GM19397 (cell line): Measurements from ENCODE around the gene KCNT2.
"Not testable (repeated sequence)": the region's sequence is repeated elsewhere in the genome, so short reads cannot be mapped to it uniquely, and the experiment has no call there.

Experiments
- ATAC-seq: cut with Tn5 transposase; IDR thresholded peaks from one replicate; pipeline ENCODE4 v1.9.1; 2021; ENCODE audit warnings: mild to moderate bottlenecking, moderate library complexity; ENCODE audit not compliant: unreplicated experiment

Gene KCNT2

GRCh38 chr1:196516373-196516772, 91.9 kb downstream of the KCNT2 start:
- no peak for ATAC-seq

GRCh38 chr1:196515904-196516303, 92.3 kb downstream of the KCNT2 start:
- ATAC-seq = no peak

- ATAC-seq = no peak
Measured at GRCh38 chr1:196513821-196514220, 94.4 kb downstream of the KCNT2 start.

GRCh38 chr1:196510451-196510850, 97.8 kb downstream of the KCNT2 start:
- ATAC-seq = no peak

- not testable (repeated sequence) for ATAC-seq
Measured at GRCh38 chr1:196504224-196504623, 104.0 kb downstream of the KCNT2 start.

- ATAC-seq = no peak
Measured at GRCh38 chr1:196502437-196502836, 105.8 kb downstream of the KCNT2 start.

- ATAC-seq = no peak
Measured at GRCh38 chr1:196501760-196502428, 106.3 kb downstream of the KCNT2 start.

- no peak for ATAC-seq
Measured at GRCh38 chr1:196497817-196498216, 110.4 kb downstream of the KCNT2 start.

GRCh38 chr1:196494766-196495165, 113.5 kb downstream of the KCNT2 start:
- ATAC-seq = no peak

- ATAC-seq = no peak
Measured at GRCh38 chr1:196493881-196494280, 114.4 kb downstream of the KCNT2 start.

GRCh38 chr1:196488579-196488978, 119.7 kb downstream of the KCNT2 start:
- no peak for ATAC-seq

GRCh38 chr1:196486346-196486745, 121.9 kb downstream of the KCNT2 start:
- ATAC-seq = no peak

GRCh38 chr1:196481616-196482015, 126.6 kb downstream of the KCNT2 start:
- ATAC-seq = no peak

GRCh38 chr1:196477262-196477661, 131.0 kb downstream of the KCNT2 start:
- ATAC-seq = no peak

- no peak for ATAC-seq
Measured at GRCh38 chr1:196467230-196467925, 140.9 kb downstream of the KCNT2 start.

GRCh38 chr1:196466654-196467053, 141.6 kb downstream of the KCNT2 start:
- no peak for ATAC-seq

- ATAC-seq = no peak
Measured at GRCh38 chr1:196466166-196466565, 142.1 kb downstream of the KCNT2 start.

- ATAC-seq = no peak
Measured at GRCh38 chr1:196464480-196464941, 143.7 kb downstream of the KCNT2 start.

GRCh38 chr1:196462086-196462485, 146.2 kb downstream of the KCNT2 start:
- ATAC-seq = no peak

GRCh38 chr1:196461521-196461920, 146.7 kb downstream of the KCNT2 start:
- ATAC-seq = no peak

- no peak for ATAC-seq
Measured at GRCh38 chr1:196459383-196459782, 148.9 kb downstream of the KCNT2 start.

GRCh38 chr1:196454792-196455191, 153.4 kb downstream of the KCNT2 start:
- ATAC-seq = no peak
